Measurements from ENCODE around the gene PSD4. TPM values are rescaled to one million over a fixed set of nuclear protein-coding genes. Genes with fewer than 3 reads are reported as not detected.
A peak's percentile ranks its signal among the peaks of the same experiment; 100 is the strongest.

PSD4 gene
- polyA plus RNA-seq, 4 donors: 24.7 to 39.2 (median 32.7) TPM

DNA sequence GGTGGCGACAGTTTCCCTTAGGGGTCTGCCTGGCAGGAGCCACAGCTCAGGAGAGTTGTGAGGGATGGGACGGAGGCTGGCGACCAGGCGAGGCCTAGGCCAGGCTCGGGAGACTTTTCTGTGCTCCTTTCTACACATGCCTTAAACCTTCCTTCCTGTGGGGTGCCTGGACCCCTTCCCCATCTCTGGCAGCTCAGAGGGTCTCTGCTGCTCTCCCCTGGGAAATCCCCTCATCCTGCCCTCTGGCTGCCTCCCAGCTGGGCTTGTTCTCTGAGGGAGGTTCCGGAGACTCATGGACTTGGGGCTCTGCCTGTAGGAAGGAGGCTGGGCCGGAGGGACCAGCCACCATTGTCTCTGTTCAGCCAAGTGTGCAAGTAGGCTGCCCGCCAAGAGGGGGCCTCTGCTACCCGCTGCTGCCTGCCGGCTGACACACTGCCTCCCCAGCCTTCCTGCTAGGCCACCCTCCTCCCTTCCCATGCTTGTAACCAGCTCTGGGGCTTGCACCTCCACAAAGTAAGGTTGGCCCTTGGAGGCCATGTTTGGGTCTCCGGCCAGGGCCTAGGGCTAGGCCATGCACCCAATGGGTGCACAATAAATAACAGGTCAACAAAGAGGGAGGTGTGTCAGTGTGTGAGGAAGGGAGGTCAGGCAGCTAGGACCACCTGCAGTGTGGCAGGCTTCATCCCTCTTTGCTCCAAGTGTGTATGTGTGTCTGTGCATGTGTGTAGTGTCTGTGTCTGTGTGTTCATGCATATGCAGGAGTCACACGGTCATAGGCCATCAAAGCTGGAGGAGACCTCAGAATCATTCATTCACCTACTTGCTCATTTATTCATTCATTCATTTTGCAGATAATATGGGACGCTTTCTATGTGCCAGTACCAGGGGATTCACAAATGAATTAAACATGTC is 28.8 kb downstream of the PSD4 start:
- no peak overlapping the region for H3K27ac ChIP-seq (ENCODE audit: low read depth in 1 of 3, low read length in 2 of 3)
- no peaks in the 10 kb centered on the region for H3K27me3 ChIP-seq (ENCODE audit: control insufficient read depth in 3 of 3, insufficient read depth in 3 of 3, low read length in 3 of 3)
- WGBS, 3 donors: 68 to 74% (median 73%) methylated on average over 13 of the region's 13 CpGs
- H3K36me3 ChIP-seq (ENCODE audit: control insufficient read depth in 3 of 3, insufficient read depth in 2 of 3, low read depth in 1 of 3, low read length in 3 of 3): peaks cover 0 to 46% (median 0%) of the 10 kb centered on the region in 3 donors
- FAIRE-seq (no peak), DNase-seq (no peak)
- H3K4me3 ChIP-seq (ENCODE audit: low read depth in 1 of 3, low read length in 3 of 3): no peak overlapping the region
- peaks cover 0 to 22% (median 0%) of the 10 kb centered on the region in 3 donors for H3K4me1 ChIP-seq (ENCODE audit: control insufficient read depth in 3 of 3, insufficient read depth in 2 of 3, low read depth in 1 of 3, low read length in 2 of 3)
- H3K9me3 ChIP-seq (ENCODE audit: control insufficient read depth in 2 of 2, insufficient read depth in 1 of 2, low read depth in 1 of 2, low read length in 1 of 2): no peaks in the 10 kb centered on the region

DNA sequence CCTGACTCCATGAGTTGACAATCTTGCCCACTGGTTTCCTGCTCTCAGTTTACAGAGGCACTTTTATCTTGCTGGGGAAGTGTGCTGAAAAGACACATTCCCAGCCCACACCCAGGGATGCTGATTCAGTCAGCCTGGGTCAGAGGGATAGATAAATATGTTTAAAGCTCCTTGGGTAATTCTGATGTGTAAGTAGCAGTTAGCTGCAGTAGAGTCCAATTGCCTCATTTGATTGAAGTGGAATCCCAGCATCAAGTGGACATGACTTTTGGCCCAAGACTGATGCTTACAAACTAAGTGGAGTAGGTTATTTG is 29.4 kb downstream of the PSD4 start:
- no peak for FAIRE-seq
- Histone ChIP-seq H3K27me3 (ENCODE audit: control insufficient read depth in 3 of 3, insufficient read depth in 3 of 3, low read length in 3 of 3) (no peaks in the 10 kb centered on the region), H3K36me3 (ENCODE audit: control insufficient read depth in 3 of 3, insufficient read depth in 2 of 3, low read depth in 1 of 3, low read length in 3 of 3) (peaks cover 0 to 42% (median 0%) of the 10 kb centered on the region in 3 donors), H3K4me1 (ENCODE audit: control insufficient read depth in 3 of 3, insufficient read depth in 2 of 3, low read depth in 1 of 3, low read length in 2 of 3) (peaks cover 0 to 22% (median 0%) of the 10 kb centered on the region in 3 donors), H3K27ac (ENCODE audit: low read depth in 1 of 3, low read length in 2 of 3) (no peak overlapping the region), H3K9me3 (ENCODE audit: control insufficient read depth in 2 of 2, insufficient read depth in 1 of 2, low read depth in 1 of 2, low read length in 1 of 2) (no peaks in the 10 kb centered on the region), H3K4me3 (ENCODE audit: low read depth in 1 of 3, low read length in 3 of 3) (no peak overlapping the region)
- no peak for DNase-seq

DNA sequence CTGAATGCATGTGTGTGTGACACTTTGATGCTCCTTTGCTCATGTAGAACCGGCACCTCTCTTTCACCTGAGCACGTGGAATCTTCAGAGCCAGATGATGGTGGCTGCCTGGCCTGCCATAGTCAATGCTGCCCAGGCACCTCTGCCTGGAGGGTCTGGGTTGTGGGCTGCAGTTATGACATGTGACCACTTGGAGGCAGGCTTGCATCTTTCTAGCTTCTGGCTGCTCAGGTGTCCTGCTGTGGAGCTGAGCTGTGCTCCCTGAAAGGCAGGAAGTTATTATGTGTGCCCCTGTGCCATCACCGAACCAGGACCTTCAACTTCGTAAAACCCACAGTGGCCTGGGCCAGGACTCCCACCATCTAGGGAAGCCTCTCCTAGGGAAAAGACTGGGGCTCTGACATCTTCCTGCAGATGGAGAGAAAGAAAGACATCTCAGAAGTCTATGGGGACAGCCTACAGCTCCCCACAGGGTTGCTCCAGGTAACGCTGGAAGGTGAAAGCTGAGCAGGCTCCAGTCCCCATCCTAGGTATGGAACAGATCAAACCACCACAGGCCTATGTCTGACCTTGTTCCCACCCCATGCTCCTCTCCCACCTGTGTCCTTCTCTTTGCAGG is 30.2 kb downstream of the PSD4 start:
- H3K4me3 ChIP-seq (ENCODE audit: low read depth in 1 of 3, low read length in 3 of 3): no peak overlapping the region
- peaks cover 0 to 22% (median 0%) of the 10 kb centered on the region in 3 donors for H3K4me1 ChIP-seq (ENCODE audit: control insufficient read depth in 3 of 3, insufficient read depth in 2 of 3, low read depth in 1 of 3, low read length in 2 of 3)
- H3K36me3 ChIP-seq (ENCODE audit: control insufficient read depth in 3 of 3, insufficient read depth in 2 of 3, low read depth in 1 of 3, low read length in 3 of 3): peaks cover 0 to 42% (median 0%) of the 10 kb centered on the region in 3 donors
- no peaks in the 10 kb centered on the region for H3K9me3 ChIP-seq (ENCODE audit: control insufficient read depth in 2 of 2, insufficient read depth in 1 of 2, low read depth in 1 of 2, low read length in 1 of 2)
- no peaks in the 10 kb centered on the region for H3K27me3 ChIP-seq (ENCODE audit: control insufficient read depth in 3 of 3, insufficient read depth in 3 of 3, low read length in 3 of 3)
- FAIRE-seq (no peak), DNase-seq (peak; percentile 83 to 86)
- peak overlapping the region in 2 of 3 donors; percentile 15 to 25 for H3K27ac ChIP-seq (ENCODE audit: low read depth in 1 of 3, low read length in 2 of 3)
- WGBS, 3 donors: 2 to 27% (median 13%) methylated on average over 5 of the region's 5 CpGs

DNA sequence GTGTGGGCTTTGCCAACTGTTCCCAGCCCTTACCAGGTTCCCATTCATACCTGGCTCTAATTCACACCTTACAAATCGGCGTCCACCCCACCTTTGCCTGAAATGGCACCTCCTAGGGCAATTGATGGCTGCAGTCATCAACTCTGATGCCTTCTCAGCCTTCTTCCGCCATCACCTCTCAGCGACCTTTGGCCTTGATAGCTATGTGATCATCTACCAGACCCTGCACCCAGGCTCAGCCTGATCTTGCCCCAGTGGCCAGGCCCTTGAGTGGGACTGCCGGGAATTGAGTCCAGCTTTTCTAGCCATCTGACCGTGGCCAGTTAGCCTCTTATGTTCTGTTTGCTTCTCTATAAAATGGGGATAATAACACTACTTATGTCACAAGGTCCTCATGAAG is 32.5 kb downstream of the PSD4 start:
- 9 to 65% (median 27%) methylated on average over 6 of the region's 6 CpGs for WGBS, 3 donors
- FAIRE-seq: no peak
- Histone ChIP-seq H3K27me3 (ENCODE audit: control insufficient read depth in 3 of 3, insufficient read depth in 3 of 3, low read length in 3 of 3) (no peaks in the 10 kb centered on the region), H3K27ac (ENCODE audit: low read depth in 1 of 3, low read length in 2 of 3) (peak overlapping the region in 1 of 3 donors; percentile 22), H3K9me3 (ENCODE audit: control insufficient read depth in 2 of 2, insufficient read depth in 1 of 2, low read depth in 1 of 2, low read length in 1 of 2) (no peaks in the 10 kb centered on the region), H3K4me3 (ENCODE audit: low read depth in 1 of 3, low read length in 3 of 3) (no peak overlapping the region), H3K4me1 (ENCODE audit: control insufficient read depth in 3 of 3, insufficient read depth in 2 of 3, low read depth in 1 of 3, low read length in 2 of 3) (peaks cover 0 to 10% (median 0%) of the 10 kb centered on the region in 3 donors), H3K36me3 (ENCODE audit: control insufficient read depth in 3 of 3, insufficient read depth in 2 of 3, low read depth in 1 of 3, low read length in 3 of 3) (peaks cover 0 to 31% (median 0%) of the 10 kb centered on the region in 3 donors)
- DNase-seq: peak in 1 of 2 donors; percentile 80

DNA sequence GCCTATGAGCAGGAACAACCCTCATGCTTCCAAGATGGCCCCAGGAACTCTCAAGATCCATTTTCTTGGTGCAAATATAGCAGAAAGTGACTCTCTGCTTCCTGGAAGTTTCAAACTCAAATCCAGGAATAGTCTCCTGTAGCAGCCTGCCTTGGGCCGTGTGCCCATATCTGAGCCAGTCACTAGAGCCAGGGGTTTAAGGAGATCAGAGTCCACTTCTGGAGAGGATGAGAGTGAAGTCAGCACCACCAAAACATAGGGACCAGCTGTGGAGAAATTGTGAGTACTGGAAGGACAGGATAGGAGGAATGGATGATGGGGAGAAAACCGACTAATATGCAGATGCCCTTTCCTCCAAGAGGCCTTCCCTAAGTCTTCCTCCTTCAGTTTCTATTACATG is 33.2 kb downstream of the PSD4 start:
- Histone ChIP-seq H3K36me3 (ENCODE audit: control insufficient read depth in 3 of 3, insufficient read depth in 2 of 3, low read depth in 1 of 3, low read length in 3 of 3) (peaks cover 0 to 24% (median 0%) of the 10 kb centered on the region in 3 donors), H3K27ac (ENCODE audit: low read depth in 1 of 3, low read length in 2 of 3) (peak overlapping the region in 1 of 3 donors; percentile 9), H3K4me3 (ENCODE audit: low read depth in 1 of 3, low read length in 3 of 3) (no peak overlapping the region), H3K4me1 (ENCODE audit: control insufficient read depth in 3 of 3, insufficient read depth in 2 of 3, low read depth in 1 of 3, low read length in 2 of 3) (peaks cover 0 to 6% (median 3%) of the 10 kb centered on the region in 3 donors), H3K27me3 (ENCODE audit: control insufficient read depth in 3 of 3, insufficient read depth in 3 of 3, low read length in 3 of 3) (no peaks in the 10 kb centered on the region), H3K9me3 (ENCODE audit: control insufficient read depth in 2 of 2, insufficient read depth in 1 of 2, low read depth in 1 of 2, low read length in 1 of 2) (no peaks in the 10 kb centered on the region)
- DNase-seq (no peak), FAIRE-seq (no peak)
- 45 to 75% (median 69%) methylated on average over 2 of the region's 2 CpGs for WGBS, 3 donors

DNA sequence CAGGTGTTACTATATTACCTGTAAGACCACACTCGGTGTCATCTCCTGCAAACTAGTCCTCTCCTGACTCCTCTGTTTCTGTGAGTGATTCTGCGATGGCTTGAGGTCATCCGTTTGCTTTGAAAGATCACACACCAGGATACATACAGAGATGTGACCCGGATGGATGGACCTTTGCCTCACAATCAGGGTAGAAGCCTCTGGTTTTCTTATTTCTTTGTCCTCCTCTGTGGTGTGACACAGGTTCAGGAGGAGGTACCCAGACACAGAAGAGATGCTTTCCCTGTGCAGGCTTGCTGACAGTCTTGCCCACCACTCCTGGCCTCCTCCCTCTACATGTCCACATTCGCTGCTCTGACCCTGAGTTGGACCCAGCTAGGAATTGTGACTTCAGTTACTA is 34.6 kb downstream of the PSD4 start:
- H3K27ac ChIP-seq (ENCODE audit: low read depth in 1 of 3, low read length in 2 of 3): no peak overlapping the region
- H3K4me1 ChIP-seq (ENCODE audit: control insufficient read depth in 3 of 3, insufficient read depth in 2 of 3, low read depth in 1 of 3, low read length in 2 of 3): peaks cover 0 to 9% (median 5%) of the 10 kb centered on the region in 3 donors
- WGBS, 3 donors: 94 to 96% (median 96%) methylated on average over 5 of the region's 5 CpGs
- no peak for FAIRE-seq
- no peak overlapping the region for H3K4me3 ChIP-seq (ENCODE audit: low read depth in 1 of 3, low read length in 3 of 3)
- peaks cover 0 to 14% (median 0%) of the 10 kb centered on the region in 3 donors for H3K36me3 ChIP-seq (ENCODE audit: control insufficient read depth in 3 of 3, insufficient read depth in 2 of 3, low read depth in 1 of 3, low read length in 3 of 3)
- H3K9me3 ChIP-seq (ENCODE audit: control insufficient read depth in 2 of 2, insufficient read depth in 1 of 2, low read depth in 1 of 2, low read length in 1 of 2): no peaks in the 10 kb centered on the region
- no peaks in the 10 kb centered on the region for H3K27me3 ChIP-seq (ENCODE audit: control insufficient read depth in 3 of 3, insufficient read depth in 3 of 3, low read length in 3 of 3)
- DNase-seq: no peak

DNA sequence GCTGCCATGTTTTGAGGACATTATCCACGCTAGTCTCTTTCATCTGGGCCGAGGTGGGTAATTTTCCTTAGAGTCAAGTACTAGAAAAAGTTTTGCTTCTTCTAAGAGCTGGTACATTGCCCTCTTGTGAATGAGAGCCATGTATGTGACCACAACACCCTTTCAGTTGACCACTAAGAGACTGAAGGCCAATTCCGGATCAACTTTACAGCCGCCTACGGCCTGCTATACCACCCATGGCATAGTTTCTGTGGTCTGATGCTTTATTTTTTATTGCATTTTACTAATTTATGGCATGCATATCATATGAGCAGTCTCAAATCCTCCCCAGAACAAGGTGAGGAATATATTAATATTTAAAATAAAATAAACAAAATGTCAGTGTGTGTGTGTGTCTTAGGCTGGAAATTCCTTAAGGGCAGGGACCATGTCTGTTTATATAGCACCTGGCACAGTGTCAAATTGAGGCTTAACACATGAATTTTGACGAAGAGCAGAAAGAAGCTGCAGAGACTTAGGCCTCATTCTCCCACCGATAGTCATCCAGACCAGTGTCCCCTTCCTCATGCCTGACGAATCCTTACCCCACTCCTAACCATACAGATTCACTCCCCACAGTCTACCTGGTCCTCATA is 35.4 kb downstream of the PSD4 start:
- Histone ChIP-seq H3K9me3 (ENCODE audit: control insufficient read depth in 2 of 2, insufficient read depth in 1 of 2, low read depth in 1 of 2, low read length in 1 of 2) (no peaks in the 10 kb centered on the region), H3K36me3 (ENCODE audit: control insufficient read depth in 3 of 3, insufficient read depth in 2 of 3, low read depth in 1 of 3, low read length in 3 of 3) (peaks cover 0 to 8% (median 0%) of the 10 kb centered on the region in 3 donors), H3K27ac (ENCODE audit: low read depth in 1 of 3, low read length in 2 of 3) (no peak overlapping the region), H3K27me3 (ENCODE audit: control insufficient read depth in 3 of 3, insufficient read depth in 3 of 3, low read length in 3 of 3) (no peaks in the 10 kb centered on the region), H3K4me1 (ENCODE audit: control insufficient read depth in 3 of 3, insufficient read depth in 2 of 3, low read depth in 1 of 3, low read length in 2 of 3) (peaks cover 0 to 9% (median 5%) of the 10 kb centered on the region in 3 donors), H3K4me3 (ENCODE audit: low read depth in 1 of 3, low read length in 3 of 3) (no peak overlapping the region)
- FAIRE-seq: no peak
- 73 to 81% (median 78%) methylated on average over 8 of the region's 8 CpGs for WGBS, 3 donors
- DNase-seq: no peak

DNA sequence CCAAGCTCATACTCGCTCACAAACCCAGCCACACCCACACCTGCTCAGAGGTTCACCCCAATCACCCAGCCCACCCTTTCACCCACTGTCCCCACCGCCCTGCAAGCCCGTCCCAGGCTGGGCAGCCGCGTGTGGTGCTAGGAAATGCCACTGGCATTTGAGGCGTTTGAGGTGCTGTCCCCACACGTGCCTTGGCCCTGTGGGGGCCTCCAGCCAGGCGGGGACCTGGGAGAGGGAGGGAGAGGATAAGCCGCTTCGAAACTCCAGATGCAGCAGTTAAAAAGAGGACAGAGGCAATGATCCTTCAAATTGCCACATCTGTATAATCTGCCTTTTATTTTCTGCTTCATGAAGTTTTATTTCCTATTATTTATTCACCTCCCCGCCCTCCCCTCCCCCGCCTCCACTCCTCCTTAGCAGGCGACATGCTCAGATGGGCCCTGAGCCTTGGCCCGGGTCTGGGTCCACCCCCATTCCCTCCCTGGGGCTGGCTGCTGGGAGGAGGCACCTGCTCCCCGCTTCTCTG is 35.9 kb downstream of the PSD4 start:
- Histone ChIP-seq H3K27me3 (ENCODE audit: control insufficient read depth in 3 of 3, insufficient read depth in 3 of 3, low read length in 3 of 3) (no peaks in the 10 kb centered on the region), H3K9me3 (ENCODE audit: control insufficient read depth in 2 of 2, insufficient read depth in 1 of 2, low read depth in 1 of 2, low read length in 1 of 2) (no peaks in the 10 kb centered on the region), H3K4me1 (ENCODE audit: control insufficient read depth in 3 of 3, insufficient read depth in 2 of 3, low read depth in 1 of 3, low read length in 2 of 3) (peaks cover 0 to 9% (median 5%) of the 10 kb centered on the region in 3 donors), H3K36me3 (ENCODE audit: control insufficient read depth in 3 of 3, insufficient read depth in 2 of 3, low read depth in 1 of 3, low read length in 3 of 3) (peaks cover 0 to 5% (median 0%) of the 10 kb centered on the region in 3 donors), H3K27ac (ENCODE audit: low read depth in 1 of 3, low read length in 2 of 3) (no peak overlapping the region), H3K4me3 (ENCODE audit: low read depth in 1 of 3, low read length in 3 of 3) (no peak overlapping the region)
- FAIRE-seq (no peak), DNase-seq (no peak)
- WGBS, 3 donors: 59 to 79% (median 77%) methylated on average over 15 of the region's 15 CpGs

All from small intestine (tissue), 7 donors.